WTC11 (cell line): ENCODE measurements around the gene MTHFD2. TPM values are rescaled to one million over a fixed set of nuclear protein-coding genes. Genes with fewer than 3 reads are reported as not detected.
"Not testable (repeated sequence)": the region's sequence is repeated elsewhere in the genome, so short reads cannot be mapped to it uniquely, and the experiment has no call there.

Experiments used
- ATAC-seq: fragments of 200-7000 bp; cut with Tn5 transposase; 2 replicates; pipeline ENCODE4 v1.10.0; 2021; ENCODE audit warnings: mild to moderate bottlenecking, moderate library complexity
- CTCF ChIA-PET: fragments of 300-600 bp; sonication (Branson Sonifier 250); formaldehyde crosslinking; loops from one replicate; lab custom pipeline; 2021; ENCODE audit warnings: antibody characterized with exemption; lab: Charles Lee
- POLR2A ChIA-PET: fragments of 350-600 bp; sonication (Branson Sonifier 250); formaldehyde crosslinking; loops from one replicate; lab custom pipeline; 2021; ENCODE audit warnings: antibody characterized with exemption; lab: Charles Lee
- DNase-seq: peaks from one replicate; pipeline ENCODE4 v3.0.0; 2021; ENCODE audit warnings: low spot score
- H3K27ac Mint-ChIP-seq: 2 replicates; pipeline ENCODE4 v1.8.0; 2021; ENCODE audit warnings: mixed read lengths
- H3K27me3 Mint-ChIP-seq: 2 replicates; pipeline ENCODE4 v1.8.0; 2021; ENCODE audit warnings: low read depth, mild to moderate bottlenecking, moderate library complexity, mixed read lengths
- H3K36me3 Mint-ChIP-seq: 2 replicates; pipeline ENCODE4 v1.8.0; 2021; ENCODE audit warnings: mixed read lengths
- H3K4me1 Mint-ChIP-seq: 2 replicates; pipeline ENCODE4 v1.8.0; 2022; ENCODE audit warnings: mixed read lengths
- H3K4me3 Mint-ChIP-seq: 2 replicates; pipeline ENCODE4 v1.8.0; 2021; ENCODE audit warnings: mild to moderate bottlenecking, moderate library complexity, mixed read lengths
- H3K9me3 Mint-ChIP-seq: 2 replicates; pipeline ENCODE4 v1.8.0; 2021; ENCODE audit warnings: mixed read lengths
- CREM ChIP-seq: sonication (generic); formaldehyde crosslinking; IDR thresholded peaks from 2 replicates; pipeline ENCODE4 v1.8.1; 2022; ENCODE audit warnings: mild to moderate bottlenecking, missing genetic modification reagents, moderate library complexity
- GABPB1 ChIP-seq: sonication (generic); formaldehyde crosslinking; IDR thresholded peaks from 2 replicates; pipeline ENCODE4 v1.8.1; 2023; ENCODE audit warnings: mild to moderate bottlenecking, missing genetic modification reagents
- GTF2I ChIP-seq: fragments of 250-450 bp; sonication (Bioruptor Pico); conservative IDR thresholded peaks from 2 replicates; pipeline ENCODE4 v1.4.0; 2021; ENCODE audit warnings: mild to moderate bottlenecking
- IRF2 ChIP-seq: sonication (generic); formaldehyde crosslinking; IDR thresholded peaks from 2 replicates; pipeline ENCODE4 v1.8.0; 2022; ENCODE audit warnings: low read depth, missing genetic modification reagents, borderline replicate concordance
- NFE2L1 ChIP-seq: sonication (generic); formaldehyde crosslinking; IDR thresholded peaks from 2 replicates; pipeline ENCODE4 v1.8.1; 2023; ENCODE audit warnings: missing genetic modification reagents
- NFYB ChIP-seq: sonication (generic); formaldehyde crosslinking; conservative IDR thresholded peaks from 2 replicates; pipeline ENCODE4 v1.8.0; 2022; ENCODE audit warnings: low read depth, missing genetic modification reagents
- PRRX2 ChIP-seq: fragments of 250-450 bp; sonication (Bioruptor Pico); IDR thresholded peaks from 2 replicates; pipeline ENCODE4 v1.8.0; 2021; ENCODE audit warnings: mild to moderate bottlenecking
- SMAD3 ChIP-seq: sonication (generic); formaldehyde crosslinking; IDR thresholded peaks from 2 replicates; pipeline ENCODE4 v1.8.0; 2022; ENCODE audit warnings: missing genetic modification reagents, mild to moderate bottlenecking, borderline replicate concordance
- TP53 ChIP-seq: sonication (generic); formaldehyde crosslinking; IDR thresholded peaks from 2 replicates; pipeline ENCODE4 v1.8.1; 2023; ENCODE audit warnings: mild to moderate bottlenecking, missing genetic modification reagents
- ZNF121 ChIP-seq: sonication (generic); formaldehyde crosslinking; IDR thresholded peaks from 2 replicates; pipeline ENCODE4 v1.8.0; 2023; ENCODE audit warnings: missing genetic modification reagents
- ZNF396 ChIP-seq: fragments of 250-450 bp; sonication (Bioruptor Pico); IDR thresholded peaks from 2 replicates; pipeline ENCODE4 v1.8.0; 2021; ENCODE audit warnings: mild to moderate bottlenecking, moderate library complexity, borderline replicate concordance
- ZNF512 ChIP-seq: sonication (generic); formaldehyde crosslinking; IDR thresholded peaks from 2 replicates; pipeline ENCODE4 v1.8.1; 2022; ENCODE audit warnings: missing genetic modification reagents, borderline replicate concordance
- total RNA-seq: library from RNA; stranded (reverse); gene quantifications from 3 replicates; pipeline ENCODE4 v1.2.3, GENCODE V29; 2021
- TF ChIP-seq, protein P1 (sequence below): sonication (generic); formaldehyde crosslinking; IDR thresholded peaks from 2 replicates; pipeline ENCODE4 v1.8.1; 2023; ENCODE audit warnings: mild to moderate bottlenecking, moderate library complexity, missing genetic modification reagents
- TF ChIP-seq, protein P2 (sequence below): sonication (generic); formaldehyde crosslinking; IDR thresholded peaks from 2 replicates; pipeline ENCODE4 v1.8.1; 2022; ENCODE audit warnings: mild to moderate bottlenecking, missing genetic modification reagents, moderate library complexity, borderline replicate concordance
- TF ChIP-seq, protein P3 (sequence below): fragments of 250-450 bp; sonication (Bioruptor Pico); conservative IDR thresholded peaks from 2 replicates; pipeline ENCODE4 v1.9.0; 2021; ENCODE audit warnings: mild to moderate bottlenecking
- TF ChIP-seq, protein P4 (sequence below): sonication (generic); formaldehyde crosslinking; IDR thresholded peaks from 2 replicates; pipeline ENCODE4 v1.8.1; 2023; ENCODE audit warnings: mild to moderate bottlenecking, missing genetic modification reagents, moderate library complexity
- TF ChIP-seq, protein P5 (sequence below): sonication (generic); formaldehyde crosslinking; IDR thresholded peaks from 2 replicates; pipeline ENCODE4 v1.8.1; 2022; ENCODE audit warnings: low read depth, missing genetic modification reagents, borderline replicate concordance
- TF ChIP-seq, protein P6 (sequence below): sonication (generic); formaldehyde crosslinking; IDR thresholded peaks from 2 replicates; pipeline ENCODE4 v1.8.0; 2023; ENCODE audit warnings: missing genetic modification reagents

Gene MTHFD2
- total RNA-seq, 1 experiment from 2014 or later, result 251 TPM

DNA sequence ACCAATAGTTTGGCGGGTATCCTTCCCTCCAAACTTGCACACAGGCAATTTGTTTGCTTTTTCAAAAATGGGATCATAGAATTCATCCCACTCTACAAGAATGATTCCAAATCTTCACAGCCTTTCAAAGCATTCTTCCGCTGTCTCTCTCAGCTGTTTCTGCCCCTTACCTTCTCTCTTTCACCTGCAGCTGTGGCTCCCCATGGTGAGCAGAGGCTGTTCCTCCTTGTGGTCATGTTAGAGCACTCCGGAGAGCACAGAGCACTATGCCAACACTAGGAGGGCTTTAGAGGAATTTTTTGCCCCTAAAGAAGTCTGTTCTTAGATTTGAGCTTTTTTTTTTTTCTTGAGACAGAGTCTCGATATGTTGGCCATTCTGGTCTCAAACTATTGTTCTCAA is 30.4 kb downstream of the MTHFD2 start:
- H3K4me1 Mint-ChIP-seq, result peaks cover 15% of the 10 kb centered on the region
- POLR2A ChIA-PET, result interaction anchor here (0.6 to 0.7 kb wide), 3 partner anchors 19 to 387 kb away, joined by 3 to 7 read pairs (median 3); no protein-coding TSS in a partner anchor
- peaks cover 4% of the 10 kb centered on the region; the same call in 1 of the 2 replicates for H3K27me3 Mint-ChIP-seq
- ATAC-seq, result no peak
- TF ChIP-seq, protein P1, sequence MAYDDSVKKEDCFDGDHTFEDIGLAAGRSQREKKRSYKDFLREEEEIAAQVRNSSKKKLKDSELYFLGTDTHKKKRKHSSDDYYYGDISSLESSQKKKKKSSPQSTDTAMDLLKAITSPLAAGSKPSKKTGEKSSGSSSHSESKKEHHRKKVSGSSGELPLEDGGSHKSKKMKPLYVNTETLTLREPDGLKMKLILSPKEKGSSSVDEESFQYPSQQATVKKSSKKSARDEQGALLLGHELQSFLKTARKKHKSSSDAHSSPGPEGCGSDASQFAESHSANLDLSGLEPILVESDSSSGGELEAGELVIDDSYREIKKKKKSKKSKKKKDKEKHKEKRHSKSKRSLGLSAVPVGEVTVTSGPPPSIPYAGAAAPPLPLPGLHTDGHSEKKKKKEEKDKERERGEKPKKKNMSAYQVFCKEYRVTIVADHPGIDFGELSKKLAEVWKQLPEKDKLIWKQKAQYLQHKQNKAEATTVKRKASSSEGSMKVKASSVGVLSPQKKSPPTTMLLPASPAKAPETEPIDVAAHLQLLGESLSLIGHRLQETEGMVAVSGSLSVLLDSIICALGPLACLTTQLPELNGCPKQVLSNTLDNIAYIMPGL (CRISPR knock-in tag), result no peak
- TF ChIP-seq, all 79 proteins: peak for 0
- H3K27ac Mint-ChIP-seq, result no peak overlapping the region
- CTCF ChIA-PET, result interaction anchor here (0.8 to 3.0 kb wide), 7 partner anchors 10 to 405 kb away, joined by 3 to 12 read pairs (median 4); no protein-coding TSS in a partner anchor
- no peaks in the 10 kb centered on the region for H3K36me3 Mint-ChIP-seq
- peak; percentile 38 for DNase-seq
- H3K4me3 Mint-ChIP-seq, result no peak overlapping the region
- H3K9me3 Mint-ChIP-seq, result no peaks in the 10 kb centered on the region

DNA sequence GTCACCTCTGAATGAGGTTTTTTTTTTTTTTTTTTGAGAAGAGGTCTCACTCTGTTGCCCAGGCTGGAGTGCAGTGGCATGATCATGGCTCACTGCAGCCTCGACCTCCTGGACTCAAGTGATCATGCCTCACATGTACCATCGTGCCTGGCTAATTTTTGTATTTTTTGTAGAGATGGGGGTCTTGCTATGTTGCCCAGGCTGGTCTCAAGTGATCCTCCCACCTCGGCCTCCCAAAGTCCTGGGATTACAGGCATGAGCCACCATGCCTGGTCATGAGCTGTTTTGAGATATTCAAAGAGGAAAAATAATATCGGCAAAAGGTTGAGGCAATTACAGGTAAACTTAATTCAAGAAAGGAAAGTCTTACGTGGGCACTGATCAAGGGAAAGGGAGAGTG is 31.4 kb downstream of the MTHFD2 start:
- POLR2A ChIA-PET, H3K36me3 Mint-ChIP-seq: not testable (repeated sequence)
- CTCF ChIA-PET, result interaction anchor here (1.8 to 3.0 kb wide), 3 partner anchors 20 to 105 kb away, joined by 6 to 12 read pairs (median 9); no protein-coding TSS in a partner anchor

DNA sequence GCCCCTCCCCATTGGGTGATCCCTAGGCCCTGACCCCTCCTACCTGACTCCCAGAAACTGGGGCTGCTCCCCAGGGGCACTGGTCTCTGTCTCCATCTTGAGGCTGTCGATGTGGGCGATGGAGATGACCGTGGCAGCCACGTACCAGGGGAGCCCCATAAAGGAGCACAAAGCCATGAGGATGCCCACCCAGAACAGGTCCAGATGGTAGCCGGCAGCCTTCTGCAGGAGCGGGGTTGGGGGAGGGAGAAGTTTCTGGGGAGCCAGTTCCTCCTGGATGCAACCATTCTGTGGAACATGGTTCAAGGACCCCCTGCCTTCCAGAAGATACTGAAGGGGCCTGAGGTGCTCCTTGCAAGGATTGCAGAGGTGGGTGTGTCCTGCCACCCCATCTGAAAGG is 34.0 kb downstream of the MTHFD2 start:
- ATAC-seq (no peak), DNase-seq (no peak)
- TF ChIP-seq NFYB (CRISPR knock-in tag) (no peak), ZNF396 (CRISPR knock-in tag) (no peak), NFE2L1 (CRISPR knock-in tag) (no peak)
- TF ChIP-seq, protein P2, sequence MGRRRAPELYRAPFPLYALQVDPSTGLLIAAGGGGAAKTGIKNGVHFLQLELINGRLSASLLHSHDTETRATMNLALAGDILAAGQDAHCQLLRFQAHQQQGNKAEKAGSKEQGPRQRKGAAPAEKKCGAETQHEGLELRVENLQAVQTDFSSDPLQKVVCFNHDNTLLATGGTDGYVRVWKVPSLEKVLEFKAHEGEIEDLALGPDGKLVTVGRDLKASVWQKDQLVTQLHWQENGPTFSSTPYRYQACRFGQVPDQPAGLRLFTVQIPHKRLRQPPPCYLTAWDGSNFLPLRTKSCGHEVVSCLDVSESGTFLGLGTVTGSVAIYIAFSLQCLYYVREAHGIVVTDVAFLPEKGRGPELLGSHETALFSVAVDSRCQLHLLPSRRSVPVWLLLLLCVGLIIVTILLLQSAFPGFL (CRISPR knock-in tag), result no peak
- H3K4me3 Mint-ChIP-seq, result no peak overlapping the region
- H3K36me3 Mint-ChIP-seq, result no peaks in the 10 kb centered on the region
- H3K27me3 Mint-ChIP-seq, result peaks cover 6% of the 10 kb centered on the region; the same call in 1 of the 2 replicates
- H3K9me3 Mint-ChIP-seq, result no peaks in the 10 kb centered on the region
- H3K4me1 Mint-ChIP-seq, result peaks cover 12% of the 10 kb centered on the region
- no peak overlapping the region for H3K27ac Mint-ChIP-seq
- ChIA-PET CTCF (interaction anchor here (1.4 kb wide), 1 partner anchor 29 kb away, joined by 3 read pairs; no protein-coding TSS in a partner anchor), POLR2A (no interaction called here)

More for the DNA sequence above, 31.4 kb downstream of the MTHFD2 start:
- not testable (repeated sequence) for H3K9me3 Mint-ChIP-seq, H3K27me3 Mint-ChIP-seq, H3K4me3 Mint-ChIP-seq, H3K27ac Mint-ChIP-seq, DNase-seq, ATAC-seq
- peak; percentile 69; the same call in 1 of the 2 replicates for TF ChIP-seq ZNF121 (CRISPR knock-in tag)
- peaks cover 16% of the 10 kb centered on the region for H3K4me1 Mint-ChIP-seq

- no peak overlapping the region for H3K4me3 Mint-ChIP-seq
- TF ChIP-seq, protein P3, sequence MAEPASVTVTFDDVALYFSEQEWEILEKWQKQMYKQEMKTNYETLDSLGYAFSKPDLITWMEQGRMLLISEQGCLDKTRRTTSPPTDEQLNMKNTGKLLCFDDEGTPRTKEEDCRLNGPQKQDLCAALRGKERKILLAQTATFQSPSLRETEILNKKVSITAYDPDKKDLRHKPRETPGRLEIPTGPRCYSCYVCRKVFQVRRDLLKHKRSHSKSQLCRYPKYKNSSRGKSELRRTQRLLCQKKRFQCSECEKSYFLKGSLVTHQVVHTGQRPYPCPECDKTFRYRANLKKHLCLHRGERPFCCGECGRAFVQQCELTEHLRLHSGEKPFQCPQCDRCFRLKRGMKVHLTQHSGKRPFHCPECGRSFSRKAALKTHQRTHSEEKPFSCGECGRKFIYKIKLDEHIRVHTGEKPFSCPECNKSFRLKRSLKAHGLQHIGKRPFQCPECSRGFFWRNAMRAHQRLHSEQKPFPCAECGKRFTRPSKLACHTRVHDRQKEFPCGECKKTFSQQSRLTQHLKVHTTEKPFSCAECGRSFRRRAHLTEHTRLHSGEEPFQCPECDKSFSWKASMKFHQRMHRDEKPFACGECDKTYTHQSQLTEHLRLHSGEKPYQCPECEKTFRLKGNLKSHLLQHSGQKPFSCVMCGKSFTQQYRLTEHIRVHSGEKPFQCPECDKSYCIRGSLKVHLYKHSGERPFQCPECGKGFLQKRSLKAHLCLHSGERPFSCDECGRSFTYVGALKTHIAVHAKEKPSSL (CRISPR knock-in tag), result no peak
- TF ChIP-seq CREM (CRISPR knock-in tag), result no peak
- TF ChIP-seq, protein P4, sequence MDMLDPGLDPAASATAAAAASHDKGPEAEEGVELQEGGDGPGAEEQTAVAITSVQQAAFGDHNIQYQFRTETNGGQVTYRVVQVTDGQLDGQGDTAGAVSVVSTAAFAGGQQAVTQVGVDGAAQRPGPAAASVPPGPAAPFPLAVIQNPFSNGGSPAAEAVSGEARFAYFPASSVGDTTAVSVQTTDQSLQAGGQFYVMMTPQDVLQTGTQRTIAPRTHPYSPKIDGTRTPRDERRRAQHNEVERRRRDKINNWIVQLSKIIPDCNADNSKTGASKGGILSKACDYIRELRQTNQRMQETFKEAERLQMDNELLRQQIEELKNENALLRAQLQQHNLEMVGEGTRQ (CRISPR knock-in tag), result no peak
- no peak for TF ChIP-seq GTF2I (CRISPR knock-in tag)
- TF ChIP-seq NFYB (CRISPR knock-in tag), result no peak
- TF ChIP-seq SMAD3 (CRISPR knock-in tag), result no peak
- TF ChIP-seq, protein P5, sequence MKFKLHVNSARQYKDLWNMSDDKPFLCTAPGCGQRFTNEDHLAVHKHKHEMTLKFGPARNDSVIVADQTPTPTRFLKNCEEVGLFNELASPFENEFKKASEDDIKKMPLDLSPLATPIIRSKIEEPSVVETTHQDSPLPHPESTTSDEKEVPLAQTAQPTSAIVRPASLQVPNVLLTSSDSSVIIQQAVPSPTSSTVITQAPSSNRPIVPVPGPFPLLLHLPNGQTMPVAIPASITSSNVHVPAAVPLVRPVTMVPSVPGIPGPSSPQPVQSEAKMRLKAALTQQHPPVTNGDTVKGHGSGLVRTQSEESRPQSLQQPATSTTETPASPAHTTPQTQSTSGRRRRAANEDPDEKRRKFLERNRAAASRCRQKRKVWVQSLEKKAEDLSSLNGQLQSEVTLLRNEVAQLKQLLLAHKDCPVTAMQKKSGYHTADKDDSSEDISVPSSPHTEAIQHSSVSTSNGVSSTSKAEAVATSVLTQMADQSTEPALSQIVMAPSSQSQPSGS, result no peak
- no peak for TF ChIP-seq ZNF512 (CRISPR knock-in tag)
- no peak for TF ChIP-seq ZNF396 (CRISPR knock-in tag)
- TF ChIP-seq, protein P6, sequence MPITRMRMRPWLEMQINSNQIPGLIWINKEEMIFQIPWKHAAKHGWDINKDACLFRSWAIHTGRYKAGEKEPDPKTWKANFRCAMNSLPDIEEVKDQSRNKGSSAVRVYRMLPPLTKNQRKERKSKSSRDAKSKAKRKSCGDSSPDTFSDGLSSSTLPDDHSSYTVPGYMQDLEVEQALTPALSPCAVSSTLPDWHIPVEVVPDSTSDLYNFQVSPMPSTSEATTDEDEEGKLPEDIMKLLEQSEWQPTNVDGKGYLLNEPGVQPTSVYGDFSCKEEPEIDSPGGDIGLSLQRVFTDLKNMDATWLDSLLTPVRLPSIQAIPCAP (CRISPR knock-in tag), result no peak
- no peak for TF ChIP-seq TP53
- TF ChIP-seq IRF2 (CRISPR knock-in tag), result no peak
- TF ChIP-seq GABPB1, result no peak
- TF ChIP-seq PRRX2 (CRISPR knock-in tag), result no peak
These were observed 35.2 kb downstream of the MTHFD2 start for GRCh38 chr2:74233648-74234047.

More at GRCh38 chr2:74233648-74234047, 35.2 kb downstream of the MTHFD2 start:
- peaks cover 6% of the 10 kb centered on the region for H3K4me1 Mint-ChIP-seq
- peaks cover 2% of the 10 kb centered on the region; the same call in 1 of the 2 replicates for H3K27me3 Mint-ChIP-seq
- H3K36me3 Mint-ChIP-seq, result no peaks in the 10 kb centered on the region
- DNase-seq (no peak), ATAC-seq (no peak)
- POLR2A ChIA-PET, result interaction anchor here (0.6 kb wide), 1 partner anchor 54 kb away, joined by 3 read pairs; no protein-coding TSS in a partner anchor
- H3K9me3 Mint-ChIP-seq, result no peaks in the 10 kb centered on the region
- no peak overlapping the region for H3K27ac Mint-ChIP-seq
- CTCF ChIA-PET, result no interaction called here
